ENCODE data around the gene PTPN9.

PTPN9 gene

GRCh38 chr15:75456710-75457109 lies 122.4 kb downstream of the PTPN9 start:
- Mint-ChIP-seq H3K36me3 (ENCODE audit: low read depth) (no peaks in the 10 kb centered on the region), H3K27me3 (ENCODE audit: low read depth) (no peaks in the 10 kb centered on the region), H3K4me3 (peak overlapping the region; percentile 87 to 93 (median 89)), H3K9me3 (no peaks in the 10 kb centered on the region), H3K4me1 (peaks cover 19% of the 10 kb centered on the region), H3K27ac (peak overlapping the region in 2 of 3 experiments; percentile 16 to 100)
- TF ChIP-seq, protein P1, sequence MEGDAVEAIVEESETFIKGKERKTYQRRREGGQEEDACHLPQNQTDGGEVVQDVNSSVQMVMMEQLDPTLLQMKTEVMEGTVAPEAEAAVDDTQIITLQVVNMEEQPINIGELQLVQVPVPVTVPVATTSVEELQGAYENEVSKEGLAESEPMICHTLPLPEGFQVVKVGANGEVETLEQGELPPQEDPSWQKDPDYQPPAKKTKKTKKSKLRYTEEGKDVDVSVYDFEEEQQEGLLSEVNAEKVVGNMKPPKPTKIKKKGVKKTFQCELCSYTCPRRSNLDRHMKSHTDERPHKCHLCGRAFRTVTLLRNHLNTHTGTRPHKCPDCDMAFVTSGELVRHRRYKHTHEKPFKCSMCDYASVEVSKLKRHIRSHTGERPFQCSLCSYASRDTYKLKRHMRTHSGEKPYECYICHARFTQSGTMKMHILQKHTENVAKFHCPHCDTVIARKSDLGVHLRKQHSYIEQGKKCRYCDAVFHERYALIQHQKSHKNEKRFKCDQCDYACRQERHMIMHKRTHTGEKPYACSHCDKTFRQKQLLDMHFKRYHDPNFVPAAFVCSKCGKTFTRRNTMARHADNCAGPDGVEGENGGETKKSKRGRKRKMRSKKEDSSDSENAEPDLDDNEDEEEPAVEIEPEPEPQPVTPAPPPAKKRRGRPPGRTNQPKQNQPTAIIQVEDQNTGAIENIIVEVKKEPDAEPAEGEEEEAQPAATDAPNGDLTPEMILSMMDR (IDR thresholded peaks at IDR 0.05; ENCODE audit: unreplicated experiment in 3 of 3), result no peak

- TF ChIP-seq, protein P1 (IDR thresholded peaks at IDR 0.05; ENCODE audit: unreplicated experiment in 3 of 3), result no peak
- no peaks in the 10 kb centered on the region for H3K9me3 Mint-ChIP-seq
- H3K27ac Mint-ChIP-seq, result peak overlapping the region; percentile 16 to 100 (median 36)
- H3K27me3 Mint-ChIP-seq (ENCODE audit: low read depth), result no peaks in the 10 kb centered on the region
- peak overlapping the region; percentile 87 to 93 (median 89) for H3K4me3 Mint-ChIP-seq
- H3K4me1 Mint-ChIP-seq, result peaks cover 17% of the 10 kb centered on the region
- H3K36me3 Mint-ChIP-seq (ENCODE audit: low read depth), result no peaks in the 10 kb centered on the region
These were observed 123.1 kb downstream of the PTPN9 start for GRCh38 chr15:75455982-75456531.

DNA sequence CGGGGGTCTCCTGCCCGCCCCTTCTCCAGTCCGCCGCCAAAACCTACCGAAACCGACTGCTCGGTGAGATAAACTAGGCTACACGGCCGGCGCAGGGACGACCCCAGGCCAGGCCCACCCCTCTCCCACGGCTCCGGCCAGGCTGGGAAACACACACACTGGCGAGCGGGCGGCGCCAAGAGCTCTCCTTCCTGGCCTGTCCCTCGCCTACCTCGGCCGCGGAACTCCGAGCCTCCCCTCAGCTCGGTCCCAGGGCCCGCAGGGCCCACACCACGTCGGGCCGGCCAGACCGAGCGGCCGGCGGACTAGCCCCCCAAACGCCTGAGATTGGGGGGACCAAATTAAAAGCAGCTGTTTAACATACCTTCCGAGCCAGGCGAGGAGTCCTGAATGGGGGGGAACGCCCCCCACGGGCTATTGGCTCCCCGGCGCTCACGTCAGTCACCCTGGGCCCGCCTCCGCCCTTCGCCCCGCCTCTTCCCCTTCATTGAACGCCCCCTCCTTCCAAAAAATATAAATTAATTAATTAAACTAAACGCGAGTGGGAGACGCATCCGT lies 123.6 kb downstream of the PTPN9 start:
- peak overlapping the region; percentile 87 to 93 (median 89) for H3K4me3 Mint-ChIP-seq

GRCh38 chr15:75454471-75455378 lies 124.4 kb downstream of the PTPN9 start:
- Mint-ChIP-seq H3K9me3 (no peaks in the 10 kb centered on the region), H3K4me1 (peaks cover 20% of the 10 kb centered on the region), H3K36me3 (ENCODE audit: low read depth) (no peaks in the 10 kb centered on the region), H3K4me3 (peak overlapping the region; percentile 87 to 93 (median 89)), H3K27me3 (ENCODE audit: low read depth) (no peaks in the 10 kb centered on the region), H3K27ac (peak overlapping the region; percentile 98 to 100 (median 99))
- TF ChIP-seq, protein P1 (IDR thresholded peaks at IDR 0.05; ENCODE audit: unreplicated experiment in 3 of 3), result no peak

More for the DNA sequence above, 123.6 kb downstream of the PTPN9 start:
- TF ChIP-seq, protein P1 (IDR thresholded peaks at IDR 0.05; ENCODE audit: unreplicated experiment in 3 of 3), result no peak
- Mint-ChIP-seq H3K36me3 (ENCODE audit: low read depth) (no peaks in the 10 kb centered on the region), H3K4me1 (peaks cover 14% of the 10 kb centered on the region), H3K9me3 (no peaks in the 10 kb centered on the region), H3K27ac (peak overlapping the region; percentile 16 to 100 (median 36)), H3K27me3 (ENCODE audit: low read depth) (no peaks in the 10 kb centered on the region)

GRCh38 chr15:75453703-75454470 lies 125.2 kb downstream of the PTPN9 start:
- peaks cover 26% of the 10 kb centered on the region for H3K4me1 Mint-ChIP-seq
- peak overlapping the region; percentile 98 to 100 (median 99) for H3K27ac Mint-ChIP-seq
- no peaks in the 10 kb centered on the region for H3K27me3 Mint-ChIP-seq (ENCODE audit: low read depth)
- no peaks in the 10 kb centered on the region for H3K9me3 Mint-ChIP-seq
- H3K36me3 Mint-ChIP-seq (ENCODE audit: low read depth), result no peaks in the 10 kb centered on the region
- TF ChIP-seq, protein P1 (IDR thresholded peaks at IDR 0.05; ENCODE audit: unreplicated experiment in 3 of 3), result no peak
- peak overlapping the region; percentile 93 to 98 (median 95) for H3K4me3 Mint-ChIP-seq
